ENCODE results near the gene ALDH1L1.

DNA sequence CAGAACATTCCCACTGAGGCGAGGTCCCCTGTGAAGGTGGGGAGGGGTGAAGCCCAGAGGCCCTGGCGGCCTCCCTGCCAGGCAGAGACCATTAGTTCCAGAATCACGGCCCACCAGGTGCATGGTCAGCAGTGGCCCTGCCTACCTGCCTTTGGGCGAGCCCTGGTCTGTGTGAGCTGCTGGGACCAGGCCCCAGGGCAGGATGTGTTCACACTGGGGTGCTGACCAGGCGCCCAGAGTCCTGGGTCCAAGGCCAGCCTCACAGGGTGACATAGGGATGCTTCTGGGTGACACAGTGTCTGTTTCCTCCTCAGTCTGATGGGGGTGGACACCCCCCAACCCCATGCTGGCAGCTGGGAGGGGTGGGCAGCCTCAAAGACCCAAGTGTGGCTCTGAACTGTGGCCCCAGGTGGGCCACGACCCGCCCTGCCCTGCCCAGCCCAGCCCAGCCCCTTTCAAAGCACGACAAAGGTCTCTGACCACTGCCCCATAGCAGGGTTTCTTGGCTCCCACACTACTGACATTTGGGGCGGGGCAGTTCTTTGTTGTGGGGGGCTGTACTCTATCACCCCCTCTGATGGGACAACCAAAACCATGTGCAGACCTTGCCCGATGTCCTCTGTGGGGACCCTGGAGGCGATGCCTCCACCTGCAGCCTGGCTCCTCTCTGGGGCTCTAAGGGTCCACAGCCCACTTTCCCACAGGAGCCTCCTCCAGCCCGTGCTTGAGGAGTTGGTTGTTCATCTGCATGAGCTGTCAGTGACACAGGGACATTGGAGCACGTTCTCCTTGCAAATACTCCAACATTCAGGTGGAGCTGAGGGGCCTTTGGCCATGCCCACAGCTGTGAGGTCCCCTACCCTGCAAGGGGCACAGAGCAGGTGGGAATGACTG, 51.6 kb downstream of the ALDH1L1 start:
- no peak for TF ChIP-seq ZNF572 (CRISPR knock-in tag; IDR thresholded peaks at IDR 0.05)
- TF ChIP-seq ETV6 (CRISPR knock-in tag; conservative IDR thresholded peaks at IDR 0.05), result no peak
- TF ChIP-seq, protein P1, sequence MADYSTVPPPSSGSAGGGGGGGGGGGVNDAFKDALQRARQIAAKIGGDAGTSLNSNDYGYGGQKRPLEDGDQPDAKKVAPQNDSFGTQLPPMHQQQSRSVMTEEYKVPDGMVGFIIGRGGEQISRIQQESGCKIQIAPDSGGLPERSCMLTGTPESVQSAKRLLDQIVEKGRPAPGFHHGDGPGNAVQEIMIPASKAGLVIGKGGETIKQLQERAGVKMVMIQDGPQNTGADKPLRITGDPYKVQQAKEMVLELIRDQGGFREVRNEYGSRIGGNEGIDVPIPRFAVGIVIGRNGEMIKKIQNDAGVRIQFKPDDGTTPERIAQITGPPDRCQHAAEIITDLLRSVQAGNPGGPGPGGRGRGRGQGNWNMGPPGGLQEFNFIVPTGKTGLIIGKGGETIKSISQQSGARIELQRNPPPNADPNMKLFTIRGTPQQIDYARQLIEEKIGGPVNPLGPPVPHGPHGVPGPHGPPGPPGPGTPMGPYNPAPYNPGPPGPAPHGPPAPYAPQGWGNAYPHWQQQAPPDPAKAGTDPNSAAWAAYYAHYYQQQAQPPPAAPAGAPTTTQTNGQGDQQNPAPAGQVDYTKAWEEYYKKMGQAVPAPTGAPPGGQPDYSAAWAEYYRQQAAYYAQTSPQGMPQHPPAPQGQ (CRISPR knock-in tag; IDR thresholded peaks at IDR 0.05; ENCODE audit: borderline replicate concordance), result no peak
- TF ChIP-seq, protein P2, sequence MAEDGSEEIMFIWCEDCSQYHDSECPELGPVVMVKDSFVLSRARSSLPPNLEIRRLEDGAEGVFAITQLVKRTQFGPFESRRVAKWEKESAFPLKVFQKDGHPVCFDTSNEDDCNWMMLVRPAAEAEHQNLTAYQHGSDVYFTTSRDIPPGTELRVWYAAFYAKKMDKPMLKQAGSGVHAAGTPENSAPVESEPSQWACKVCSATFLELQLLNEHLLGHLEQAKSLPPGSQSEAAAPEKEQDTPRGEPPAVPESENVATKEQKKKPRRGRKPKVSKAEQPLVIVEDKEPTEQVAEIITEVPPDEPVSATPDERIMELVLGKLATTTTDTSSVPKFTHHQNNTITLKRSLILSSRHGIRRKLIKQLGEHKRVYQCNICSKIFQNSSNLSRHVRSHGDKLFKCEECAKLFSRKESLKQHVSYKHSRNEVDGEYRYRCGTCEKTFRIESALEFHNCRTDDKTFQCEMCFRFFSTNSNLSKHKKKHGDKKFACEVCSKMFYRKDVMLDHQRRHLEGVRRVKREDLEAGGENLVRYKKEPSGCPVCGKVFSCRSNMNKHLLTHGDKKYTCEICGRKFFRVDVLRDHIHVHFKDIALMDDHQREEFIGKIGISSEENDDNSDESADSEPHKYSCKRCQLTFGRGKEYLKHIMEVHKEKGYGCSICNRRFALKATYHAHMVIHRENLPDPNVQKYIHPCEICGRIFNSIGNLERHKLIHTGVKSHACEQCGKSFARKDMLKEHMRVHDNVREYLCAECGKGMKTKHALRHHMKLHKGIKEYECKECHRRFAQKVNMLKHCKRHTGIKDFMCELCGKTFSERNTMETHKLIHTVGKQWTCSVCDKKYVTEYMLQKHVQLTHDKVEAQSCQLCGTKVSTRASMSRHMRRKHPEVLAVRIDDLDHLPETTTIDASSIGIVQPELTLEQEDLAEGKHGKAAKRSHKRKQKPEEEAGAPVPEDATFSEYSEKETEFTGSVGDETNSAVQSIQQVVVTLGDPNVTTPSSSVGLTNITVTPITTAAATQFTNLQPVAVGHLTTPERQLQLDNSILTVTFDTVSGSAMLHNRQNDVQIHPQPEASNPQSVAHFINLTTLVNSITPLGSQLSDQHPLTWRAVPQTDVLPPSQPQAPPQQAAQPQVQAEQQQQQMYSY (CRISPR knock-in tag; IDR thresholded peaks at IDR 0.05), result no peak
- TF ChIP-seq, protein P3, sequence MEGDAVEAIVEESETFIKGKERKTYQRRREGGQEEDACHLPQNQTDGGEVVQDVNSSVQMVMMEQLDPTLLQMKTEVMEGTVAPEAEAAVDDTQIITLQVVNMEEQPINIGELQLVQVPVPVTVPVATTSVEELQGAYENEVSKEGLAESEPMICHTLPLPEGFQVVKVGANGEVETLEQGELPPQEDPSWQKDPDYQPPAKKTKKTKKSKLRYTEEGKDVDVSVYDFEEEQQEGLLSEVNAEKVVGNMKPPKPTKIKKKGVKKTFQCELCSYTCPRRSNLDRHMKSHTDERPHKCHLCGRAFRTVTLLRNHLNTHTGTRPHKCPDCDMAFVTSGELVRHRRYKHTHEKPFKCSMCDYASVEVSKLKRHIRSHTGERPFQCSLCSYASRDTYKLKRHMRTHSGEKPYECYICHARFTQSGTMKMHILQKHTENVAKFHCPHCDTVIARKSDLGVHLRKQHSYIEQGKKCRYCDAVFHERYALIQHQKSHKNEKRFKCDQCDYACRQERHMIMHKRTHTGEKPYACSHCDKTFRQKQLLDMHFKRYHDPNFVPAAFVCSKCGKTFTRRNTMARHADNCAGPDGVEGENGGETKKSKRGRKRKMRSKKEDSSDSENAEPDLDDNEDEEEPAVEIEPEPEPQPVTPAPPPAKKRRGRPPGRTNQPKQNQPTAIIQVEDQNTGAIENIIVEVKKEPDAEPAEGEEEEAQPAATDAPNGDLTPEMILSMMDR (CRISPR knock-in tag; IDR thresholded peaks at IDR 0.05), result no peak
- no peak for TF ChIP-seq POLR2A (IDR thresholded peaks at IDR 0.05; ENCODE audit: insufficient read depth in 1 of 2, low read depth in 2 of 2, low read length in 2 of 2)
- TF ChIP-seq MTA3 (CRISPR knock-in tag; IDR thresholded peaks at IDR 0.05), result no peak
- TF ChIP-seq CHD2 (IDR thresholded peaks at IDR 0.05; ENCODE audit: low read depth, low read length), result no peak
- TF ChIP-seq, protein P4, sequence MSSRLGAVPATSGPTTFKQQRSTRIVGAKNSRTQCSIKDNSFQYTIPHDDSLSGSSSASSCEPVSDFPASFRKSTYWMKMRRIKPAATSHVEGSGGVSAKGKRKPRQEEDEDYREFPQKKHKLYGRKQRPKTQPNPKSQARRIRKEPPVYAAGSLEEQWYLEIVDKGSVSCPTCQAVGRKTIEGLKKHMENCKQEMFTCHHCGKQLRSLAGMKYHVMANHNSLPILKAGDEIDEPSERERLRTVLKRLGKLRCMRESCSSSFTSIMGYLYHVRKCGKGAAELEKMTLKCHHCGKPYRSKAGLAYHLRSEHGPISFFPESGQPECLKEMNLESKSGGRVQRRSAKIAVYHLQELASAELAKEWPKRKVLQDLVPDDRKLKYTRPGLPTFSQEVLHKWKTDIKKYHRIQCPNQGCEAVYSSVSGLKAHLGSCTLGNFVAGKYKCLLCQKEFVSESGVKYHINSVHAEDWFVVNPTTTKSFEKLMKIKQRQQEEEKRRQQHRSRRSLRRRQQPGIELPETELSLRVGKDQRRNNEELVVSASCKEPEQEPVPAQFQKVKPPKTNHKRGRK (CRISPR knock-in tag; IDR thresholded peaks at IDR 0.05), result no peak
- TF ChIP-seq SMAD3 (CRISPR knock-in tag; IDR thresholded peaks at IDR 0.05), result no peak
- TF ChIP-seq, protein P5, sequence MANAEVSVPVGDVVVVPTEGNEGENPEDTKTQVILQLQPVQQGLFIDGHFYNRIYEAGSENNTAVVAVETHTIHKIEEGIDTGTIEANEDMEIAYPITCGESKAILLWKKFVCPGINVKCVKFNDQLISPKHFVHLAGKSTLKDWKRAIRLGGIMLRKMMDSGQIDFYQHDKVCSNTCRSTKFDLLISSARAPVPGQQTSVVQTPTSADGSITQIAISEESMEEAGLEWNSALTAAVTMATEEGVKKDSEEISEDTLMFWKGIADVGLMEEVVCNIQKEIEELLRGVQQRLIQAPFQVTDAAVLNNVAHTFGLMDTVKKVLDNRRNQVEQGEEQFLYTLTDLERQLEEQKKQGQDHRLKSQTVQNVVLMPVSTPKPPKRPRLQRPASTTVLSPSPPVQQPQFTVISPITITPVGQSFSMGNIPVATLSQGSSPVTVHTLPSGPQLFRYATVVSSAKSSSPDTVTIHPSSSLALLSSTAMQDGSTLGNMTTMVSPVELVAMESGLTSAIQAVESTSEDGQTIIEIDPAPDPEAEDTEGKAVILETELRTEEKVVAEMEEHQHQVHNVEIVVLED (CRISPR knock-in tag; IDR thresholded peaks at IDR 0.05; ENCODE audit: borderline replicate concordance), result no peak
- TF ChIP-seq, protein P6, sequence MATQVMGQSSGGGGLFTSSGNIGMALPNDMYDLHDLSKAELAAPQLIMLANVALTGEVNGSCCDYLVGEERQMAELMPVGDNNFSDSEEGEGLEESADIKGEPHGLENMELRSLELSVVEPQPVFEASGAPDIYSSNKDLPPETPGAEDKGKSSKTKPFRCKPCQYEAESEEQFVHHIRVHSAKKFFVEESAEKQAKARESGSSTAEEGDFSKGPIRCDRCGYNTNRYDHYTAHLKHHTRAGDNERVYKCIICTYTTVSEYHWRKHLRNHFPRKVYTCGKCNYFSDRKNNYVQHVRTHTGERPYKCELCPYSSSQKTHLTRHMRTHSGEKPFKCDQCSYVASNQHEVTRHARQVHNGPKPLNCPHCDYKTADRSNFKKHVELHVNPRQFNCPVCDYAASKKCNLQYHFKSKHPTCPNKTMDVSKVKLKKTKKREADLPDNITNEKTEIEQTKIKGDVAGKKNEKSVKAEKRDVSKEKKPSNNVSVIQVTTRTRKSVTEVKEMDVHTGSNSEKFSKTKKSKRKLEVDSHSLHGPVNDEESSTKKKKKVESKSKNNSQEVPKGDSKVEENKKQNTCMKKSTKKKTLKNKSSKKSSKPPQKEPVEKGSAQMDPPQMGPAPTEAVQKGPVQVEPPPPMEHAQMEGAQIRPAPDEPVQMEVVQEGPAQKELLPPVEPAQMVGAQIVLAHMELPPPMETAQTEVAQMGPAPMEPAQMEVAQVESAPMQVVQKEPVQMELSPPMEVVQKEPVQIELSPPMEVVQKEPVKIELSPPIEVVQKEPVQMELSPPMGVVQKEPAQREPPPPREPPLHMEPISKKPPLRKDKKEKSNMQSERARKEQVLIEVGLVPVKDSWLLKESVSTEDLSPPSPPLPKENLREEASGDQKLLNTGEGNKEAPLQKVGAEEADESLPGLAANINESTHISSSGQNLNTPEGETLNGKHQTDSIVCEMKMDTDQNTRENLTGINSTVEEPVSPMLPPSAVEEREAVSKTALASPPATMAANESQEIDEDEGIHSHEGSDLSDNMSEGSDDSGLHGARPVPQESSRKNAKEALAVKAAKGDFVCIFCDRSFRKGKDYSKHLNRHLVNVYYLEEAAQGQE (IDR thresholded peaks at IDR 0.05; ENCODE audit: borderline replicate concordance in 1 of 2, low read depth in 1 of 2, low read length in 2 of 2), result no peak
- TF ChIP-seq, protein P7, sequence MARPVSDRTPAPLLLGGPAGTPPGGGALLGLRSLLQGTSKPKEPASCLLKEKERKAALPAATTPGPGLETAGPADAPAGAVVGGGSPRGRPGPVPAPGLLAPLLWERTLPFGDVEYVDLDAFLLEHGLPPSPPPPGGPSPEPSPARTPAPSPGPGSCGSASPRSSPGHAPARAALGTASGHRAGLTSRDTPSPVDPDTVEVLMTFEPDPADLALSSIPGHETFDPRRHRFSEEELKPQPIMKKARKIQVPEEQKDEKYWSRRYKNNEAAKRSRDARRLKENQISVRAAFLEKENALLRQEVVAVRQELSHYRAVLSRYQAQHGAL (CRISPR knock-in tag; IDR thresholded peaks at IDR 0.05; ENCODE audit: not compliant biosample characterization), result no peak
- no peak for TF ChIP-seq MZF1 (CRISPR knock-in tag; IDR thresholded peaks at IDR 0.05; ENCODE audit: borderline replicate concordance)

Data from HepG2 (cell line).